HepG2 (cell line): ENCODE results near the gene TBC1D10B. TPM values are rescaled to one million over a fixed set of nuclear protein-coding genes. Genes with fewer than 3 reads are reported as not detected.

ENCODE experiments used
- ARNTL ChIP-seq: sonication (generic); formaldehyde crosslinking; IDR thresholded peaks from 2 replicates; pipeline ENCODE4 v1.4.0; 2020; ENCODE audit warnings: mild to moderate bottlenecking, missing genetic modification reagents
- CBX5 ChIP-seq: sonication (generic); formaldehyde crosslinking; IDR thresholded peaks from 2 replicates; pipeline ENCODE4 v1.4.0; 2020; ENCODE audit warnings: missing genetic modification reagents, borderline replicate concordance
- DPF2 ChIP-seq: sonication (generic); formaldehyde crosslinking; IDR thresholded peaks from 2 replicates; pipeline ENCODE4 v1.4.0; 2020; ENCODE audit warnings: mild to moderate bottlenecking, low read depth, missing genetic modification reagents, borderline replicate concordance
- EHMT2 ChIP-seq: fragments of 200-600 bp; sonication (generic); IDR thresholded peaks from 2 replicates; pipeline ENCODE4 v1.7.0; 2017; ENCODE audit warnings: antibody characterized with exemption, low read depth, low read length, borderline replicate concordance
- GLI4 ChIP-seq: sonication (generic); formaldehyde crosslinking; IDR thresholded peaks from 2 replicates; pipeline ENCODE4 v1.5.1; 2020; ENCODE audit warnings: missing genetic modification reagents, mild to moderate bottlenecking, moderate library complexity, borderline replicate concordance
- HBP1 ChIP-seq: IDR thresholded peaks from 2 replicates; pipeline ENCODE4 v1.6.1; 2016; ENCODE audit warnings: low read depth, control low read depth
- LCORL ChIP-seq, 2 experiments: fragments of 450-650 bp in 1 of 2; sonication (generic) in 1 of 2; formaldehyde crosslinking in 1 of 2; IDR thresholded peaks; 2 replicates each; pipeline versions ENCODE4 v1.5.0 to v1.6.1; 2017 to 2020; ENCODE audit warnings: antibody characterized with exemption in 1 of 2, missing genetic modification reagents in 1 of 2
- MAFF ChIP-seq: IDR thresholded peaks from 2 replicates; pipeline ENCODE4 v1.6.1; 2011; ENCODE audit warnings: low read depth, low read length, improper control_type of control experiment
- NFE2 ChIP-seq: sonication (generic); formaldehyde crosslinking; IDR thresholded peaks from 2 replicates; pipeline ENCODE4 v1.4.0; 2020; ENCODE audit warnings: missing genetic modification reagents
- NFIB ChIP-seq: sonication (generic); formaldehyde crosslinking; IDR thresholded peaks from 2 replicates; pipeline ENCODE4 v1.9.0; 2021; ENCODE audit warnings: missing genetic modification reagents, mild to moderate bottlenecking, borderline replicate concordance
- NFRKB ChIP-seq: fragments of 450-650 bp; IDR thresholded peaks from 2 replicates; pipeline ENCODE4 v1.6.1; 2017
- REST ChIP-seq, 2 experiments: IDR thresholded peaks; 2 replicates each; pipeline ENCODE4 v1.6.1; 2011 to 2012; ENCODE audit warnings: low read length in 2 of 2, borderline replicate concordance in 1 of 2, low read depth in 1 of 2, mild to moderate bottlenecking in 1 of 2, moderate library complexity in 1 of 2
- RNF2 ChIP-seq: fragments of 450-650 bp; conservative IDR thresholded peaks from 2 replicates; pipeline ENCODE4 v1.6.1; 2016; ENCODE audit warnings: low read depth
- TBL1XR1 ChIP-seq: fragments of 150-350 bp; IDR thresholded peaks from 2 replicates; pipeline ENCODE4 v1.6.1; 2014; ENCODE audit warnings: borderline replicate concordance, low read length; ENCODE audit not compliant: partially characterized antibody
- TFDP1 ChIP-seq: IDR thresholded peaks from 2 replicates; pipeline ENCODE4 v1.6.1; 2016; ENCODE audit warnings: missing compliant biosample characterization, missing genetic modification reagents, borderline replicate concordance
- ZBTB14 ChIP-seq: sonication (generic); formaldehyde crosslinking; IDR thresholded peaks from 2 replicates; pipeline ENCODE4 v1.4.0; 2020; ENCODE audit warnings: missing genetic modification reagents
- ZMAT5 ChIP-seq: sonication (generic); formaldehyde crosslinking; IDR thresholded peaks from 2 replicates; pipeline ENCODE4 v1.5.0; 2020; ENCODE audit warnings: mild to moderate bottlenecking, low read depth, missing genetic modification reagents, borderline replicate concordance
- ZNF235 ChIP-seq: sonication (generic); formaldehyde crosslinking; IDR thresholded peaks from 2 replicates; pipeline ENCODE4 v1.8.1; 2023; ENCODE audit warnings: mild to moderate bottlenecking, missing genetic modification reagents, borderline replicate concordance
- ZNF24 ChIP-seq: fragments of 450-650 bp; IDR thresholded peaks from 2 replicates; pipeline ENCODE4 v1.6.1; 2017; ENCODE audit warnings: antibody characterized with exemption, mild to moderate bottlenecking
- ZNF644 ChIP-seq: IDR thresholded peaks from 2 replicates; pipeline ENCODE4 v1.6.1; 2016; ENCODE audit warnings: low read depth
- ZNF7 ChIP-seq: IDR thresholded peaks from 2 replicates; pipeline ENCODE4 v1.6.1; 2016; ENCODE audit warnings: missing biosample characterization, missing genetic modification reagents
- polyA plus RNA-seq, 8 experiments: library from polyadenylated mRNA; depleted of rRNA in 3 of 8; stranded (reverse) in 7 of 8; unstranded in 1 of 8; fragments of >200 nt; fragmentation: Illumina TruSeq in 4 of 8; extraction: Trizol in 4 of 8; gene quantifications; 2 replicates each; pipeline versions ENCODE4 v1.2.1 to v1.2.3, GENCODE V29; 2011 to 2016; ENCODE audit warnings: low read depth in 4 of 8, missing spikeins in 1 of 8, mixed read lengths in 1 of 8; ENCODE audit not compliant: insufficient read depth in 1 of 8
- total RNA-seq, 5 experiments: library from RNA; depleted of rRNA; stranded (reverse); fragments of >200 nt; fragmentation: Illumina TruSeq; extraction: Trizol; gene quantifications; 2 replicates each; pipeline ENCODE4 v1.2.3, GENCODE V29; 2016; ENCODE audit warnings: low read depth in 1 of 5

Gene TBC1D10B
- total and polyA plus RNA-seq, 2 of the 13 experiments (the other 11 are each of a cell fraction or from before 2014, with no cell fraction given), result 15.7 to 24.8 TPM

GRCh38 chr16:30335598-30336474 is 34.5 kb downstream of the TBC1D10B start (continued):
- no peak for TF ChIP-seq ZBTB14 (CRISPR knock-in tag)
- TF ChIP-seq DPF2 (CRISPR knock-in tag), result no peak; the same call in 1 of the 2 replicates
- 0 out of 2 replicates have a peak, but pooled peaks have one; percentile 75 for TF ChIP-seq ZNF235 (CRISPR knock-in tag)
- no peak for TF ChIP-seq ZNF24
- TF ChIP-seq CBX5, result peak; percentile 57; the same call in 1 of the 2 replicates
- TF ChIP-seq REST (IDR thresholded peaks at IDR 0.05; ENCODE audit: borderline replicate concordance in 1 of 2, low read depth in 1 of 2, low read length in 2 of 2), result peak in 1 of 2 experiments; percentile 58; a peak in 2 of 4 replicates
- TF ChIP-seq RNF2, result no peak
- TF ChIP-seq GLI4 (CRISPR knock-in tag), result no peak; the same call in 1 of the 2 replicates
- TF ChIP-seq NFE2 (CRISPR knock-in tag), result no peak
- TF ChIP-seq ARNTL (CRISPR knock-in tag), result peak; percentile 56; the same call in 1 of the 2 replicates
- TF ChIP-seq LCORL (IDR thresholded peaks at IDR 0.05), result no peak
- peak; percentile 92; the same call in 1 of the 2 replicates for TF ChIP-seq LCORL (CRISPR knock-in tag; IDR thresholded peaks at IDR 0.05)
- 0 out of 2 replicates have a peak, but pooled peaks have one; percentile 1 for TF ChIP-seq MAFF
- TF ChIP-seq ZMAT5 (CRISPR knock-in tag), result no peak
- no peak for TF ChIP-seq EHMT2
- peak; percentile 30 for TF ChIP-seq TFDP1 (CRISPR knock-in tag)
- TF ChIP-seq NFIB, result no peak
- no peak for TF ChIP-seq TBL1XR1
- peak; percentile 66; the same call in 1 of the 2 replicates for TF ChIP-seq HBP1 (CRISPR knock-in tag)
- no peak for TF ChIP-seq ZNF7 (CRISPR knock-in tag)
- TF ChIP-seq NFRKB, result no peak
- peak; percentile 95 for TF ChIP-seq ZNF644 (CRISPR knock-in tag)
